Astrocyte (in vitro differentiated cells and primary cell): ENCODE measurements around the gene DNAJB4. TPM values are rescaled to one million over a fixed set of nuclear protein-coding genes. Genes with fewer than 3 reads are reported as not detected.

Source experiments
- DNase-seq: peaks from one replicate; pipeline ENCODE4 v3.0.0-alpha.2; 2010; ENCODE audit warnings: low read depth
- FAIRE-seq: peaks from 2 replicates; lab custom pipeline; 2011; peaks lifted over from hg19 to GRCh38; lab: Jason Lieb, UNC
- H2AFZ ChIP-seq: 2 replicates; pipeline ENCODE4 v1.6.0; 2012; ENCODE audit warnings: low read depth, low read length, inconsistent platforms
- H3K27ac ChIP-seq: 2 replicates; pipeline ENCODE4 v1.5.1; 2011; ENCODE audit warnings: low read depth, low read length, inconsistent platforms
- H3K27me3 ChIP-seq: 2 replicates; pipeline ENCODE4 v1.6.0; 2011; ENCODE audit warnings: low read length, inconsistent platforms; ENCODE audit not compliant: insufficient read depth
- H3K36me3 ChIP-seq: 2 replicates; pipeline ENCODE4 v1.5.1; 2011; ENCODE audit warnings: low read length, inconsistent platforms; ENCODE audit not compliant: insufficient read depth
- H3K4me1 ChIP-seq: 2 replicates; pipeline ENCODE4 v1.5.1; 2011; ENCODE audit warnings: low read length, inconsistent platforms; ENCODE audit not compliant: insufficient read depth
- H3K4me2 ChIP-seq: 2 replicates; pipeline ENCODE4 v1.6.0; 2012; ENCODE audit warnings: low read length, inconsistent platforms
- H3K4me3 ChIP-seq: 2 replicates; pipeline ENCODE4 v1.5.1; 2011; ENCODE audit warnings: low read depth, mild to moderate bottlenecking, low read length, inconsistent platforms; ENCODE audit not compliant: insufficient read depth
- H3K79me2 ChIP-seq: 2 replicates; pipeline ENCODE4 v1.6.0; 2012; ENCODE audit warnings: mild to moderate bottlenecking, low read length, inconsistent platforms; ENCODE audit not compliant: insufficient read depth
- H3K9ac ChIP-seq: 2 replicates; pipeline ENCODE4 v1.6.0; 2012; ENCODE audit warnings: mild to moderate bottlenecking, low read length, inconsistent platforms
- H3K9me3 ChIP-seq: 2 replicates; pipeline ENCODE4 v1.5.1; 2012; ENCODE audit warnings: low read depth, mild to moderate bottlenecking, low read length, inconsistent platforms; ENCODE audit not compliant: insufficient read depth
- H4K20me1 ChIP-seq: 2 replicates; pipeline ENCODE4 v1.6.0; 2012; ENCODE audit warnings: low read length, inconsistent platforms; ENCODE audit not compliant: insufficient read depth
- H3K27ac Mint-ChIP-seq: one replicate; pipeline ENCODE4 v1.8.0; 2021; ENCODE audit warnings: mild to moderate bottlenecking, mixed read lengths; ENCODE audit not compliant: unreplicated experiment
- H3K27me3 Mint-ChIP-seq: one replicate; pipeline ENCODE4 v1.8.0; 2021; ENCODE audit warnings: low read depth, mixed read lengths; ENCODE audit not compliant: unreplicated experiment
- H3K36me3 Mint-ChIP-seq: one replicate; pipeline ENCODE4 v1.8.0; 2021; ENCODE audit warnings: low read depth, mixed read lengths; ENCODE audit not compliant: unreplicated experiment
- H3K4me1 Mint-ChIP-seq: one replicate; pipeline ENCODE4 v1.8.0; 2021; ENCODE audit warnings: low read depth, mixed read lengths; ENCODE audit not compliant: unreplicated experiment
- H3K4me3 Mint-ChIP-seq: one replicate; pipeline ENCODE4 v1.8.0; 2021; ENCODE audit warnings: mild to moderate bottlenecking, moderate library complexity, mixed read lengths; ENCODE audit not compliant: unreplicated experiment
- H3K9me3 Mint-ChIP-seq: one replicate; pipeline ENCODE4 v1.8.0; 2021; ENCODE audit warnings: mild to moderate bottlenecking, mixed read lengths; ENCODE audit not compliant: unreplicated experiment
- CTCF ChIP-seq: IDR thresholded peaks from 2 replicates; pipeline ENCODE4 v1.5.1; 2011; ENCODE audit warnings: low read depth, mild to moderate bottlenecking, inconsistent platforms, low read length, moderate library complexity; ENCODE audit not compliant: insufficient read depth
- EZH2 ChIP-seq: IDR thresholded peaks from 2 replicates; pipeline ENCODE4 v1.6.1; 2012; ENCODE audit warnings: mild to moderate bottlenecking, low read length, inconsistent platforms; ENCODE audit not compliant: insufficient read depth
- total RNA-seq: library from RNA; stranded (reverse); gene quantifications from 2 replicates; pipeline ENCODE4 v1.2.1, GENCODE V29; 2021

DNAJB4 gene
- total RNA-seq, 1 donor from 2014 or later: 58.6 TPM

GRCh38 chr1:77976433-77977076 lies 28.2 kb upstream of the DNAJB4 start:
- Histone ChIP-seq H3K9me3 (no peaks in the 10 kb centered on the region), H3K4me2 (peak overlapping the region; percentile 91), H4K20me1 (peaks cover 61% of the 10 kb centered on the region), H3K4me1 (peaks cover 7% of the 10 kb centered on the region), H3K4me3 (peak overlapping the region; percentile 98), H2AFZ (no peak overlapping the region), H3K79me2 (peaks cover 97% of the 10 kb centered on the region), H3K36me3 (peaks cover 4% of the 10 kb centered on the region), H3K27ac (peak overlapping the region; percentile 18), H3K9ac (peak overlapping the region; percentile 99), H3K27me3 (no peaks in the 10 kb centered on the region)
- H3K4me1 Mint-ChIP-seq: peaks cover 20% of the 10 kb centered on the region
- H3K27ac Mint-ChIP-seq: no peak overlapping the region
- DNase-seq (no peak), FAIRE-seq (no peak)
- H3K36me3 Mint-ChIP-seq: peaks cover 1% of the 10 kb centered on the region
- no peaks in the 10 kb centered on the region for H3K9me3 Mint-ChIP-seq
- TF ChIP-seq CTCF (no peak), EZH2 (no peak)
- H3K27me3 Mint-ChIP-seq: no peaks in the 10 kb centered on the region
- no peak overlapping the region for H3K4me3 Mint-ChIP-seq

- Mint-ChIP-seq H3K9me3 (no peaks in the 10 kb centered on the region), H3K27me3 (no peaks in the 10 kb centered on the region), H3K4me1 (peaks cover 20% of the 10 kb centered on the region), H3K4me3 (no peak overlapping the region), H3K27ac (no peak overlapping the region), H3K36me3 (peaks cover 2% of the 10 kb centered on the region)
- H3K9ac ChIP-seq: peak overlapping the region; percentile 99
- H3K4me1 ChIP-seq: peaks cover 7% of the 10 kb centered on the region
- no peaks in the 10 kb centered on the region for H3K9me3 ChIP-seq
- H3K4me3 ChIP-seq: peak overlapping the region; percentile 98
- peak overlapping the region; percentile 91 for H3K4me2 ChIP-seq
- peak overlapping the region; percentile 98 for H3K27ac ChIP-seq
- no peaks in the 10 kb centered on the region for H3K27me3 ChIP-seq
- H2AFZ ChIP-seq: no peak overlapping the region
- no peak for DNase-seq
- H3K36me3 ChIP-seq: peaks cover 4% of the 10 kb centered on the region
- FAIRE-seq: no peak
- peaks cover 48% of the 10 kb centered on the region for H4K20me1 ChIP-seq
- TF ChIP-seq CTCF (no peak), EZH2 (no peak)
- H3K79me2 ChIP-seq: peaks cover 97% of the 10 kb centered on the region
Observed at GRCh38 chr1:77977989-77978292, 26.8 kb upstream of the DNAJB4 start.

- Mint-ChIP-seq H3K27me3 (no peaks in the 10 kb centered on the region), H3K4me3 (no peak overlapping the region), H3K36me3 (peaks cover 3% of the 10 kb centered on the region), H3K9me3 (no peaks in the 10 kb centered on the region), H3K27ac (no peak overlapping the region), H3K4me1 (peaks cover 20% of the 10 kb centered on the region)
- FAIRE-seq (no peak), DNase-seq (peak; percentile 93)
- Histone ChIP-seq H3K4me3 (peak overlapping the region; percentile 98), H2AFZ (peak overlapping the region; percentile 31), H3K79me2 (peaks cover 92% of the 10 kb centered on the region), H4K20me1 (peaks cover 46% of the 10 kb centered on the region), H3K27ac (peak overlapping the region; percentile 98), H3K9me3 (no peaks in the 10 kb centered on the region), H3K36me3 (peaks cover 4% of the 10 kb centered on the region), H3K27me3 (no peaks in the 10 kb centered on the region), H3K9ac (peak overlapping the region; percentile 99), H3K4me1 (peaks cover 7% of the 10 kb centered on the region), H3K4me2 (peak overlapping the region; percentile 91)
- no peak for TF ChIP-seq EZH2
- TF ChIP-seq CTCF: no peak
Observed at GRCh38 chr1:77978293-77978968, 26.3 kb upstream of the DNAJB4 start.
